Heart right ventricle (tissue), 16 donors: ENCODE results near the gene DNM3. TPM values are rescaled to one million over a fixed set of nuclear protein-coding genes. Genes with fewer than 3 reads are reported as not detected.
A peak's percentile ranks its signal among the peaks of the same experiment; 100 is the strongest.

Source experiments
- ATAC-seq, 8 donors: fragments of 200-7000 bp; cut with Tn5 transposase; one replicate each; pipeline ENCODE4 v1.9.1; 2020; ENCODE audit warnings: mild to moderate bottlenecking in 8 of 8, moderate library complexity in 8 of 8, moderate number of reproducible peaks in 1 of 8
- DNase-seq, 2 donors: peaks; one replicate each; pipeline ENCODE4 v3.0.0-alpha.2; 2020
- H3K27ac ChIP-seq, 10 donors: fragments of 200-600 bp; sonication (generic) in 2 of 10; one replicate each; pipeline versions ENCODE4 v1.5.0 to v1.8.0; 2020 to 2022; ENCODE audit warnings: mild to moderate bottlenecking in 3 of 10
- H3K27me3 ChIP-seq, 7 donors: fragments of 200-600 bp; one replicate each; pipeline ENCODE4 v1.8.0; 2021 to 2022; ENCODE audit warnings: mild to moderate bottlenecking in 2 of 7
- H3K36me3 ChIP-seq, 9 donors: fragments of 200-600 bp; sonication (generic) in 1 of 9; one replicate each; pipeline versions ENCODE4 v1.5.0 to v1.8.0; 2020 to 2022; ENCODE audit warnings: mild to moderate bottlenecking in 2 of 9
- H3K4me1 ChIP-seq, 9 donors: fragments of 200-600 bp; sonication (generic) in 1 of 9; one replicate each; pipeline versions ENCODE4 v1.5.0 to v1.8.0; 2020 to 2022; ENCODE audit warnings: mild to moderate bottlenecking in 4 of 9
- H3K4me3 ChIP-seq, 10 donors: fragments of 200-600 bp; sonication (generic) in 2 of 10; one replicate each; pipeline versions ENCODE4 v1.5.0 to v1.8.0; 2020 to 2022; ENCODE audit warnings: mild to moderate bottlenecking in 7 of 10, moderate library complexity in 2 of 10
- H3K9me3 ChIP-seq, 11 donors: fragments of 200-600 bp in 10 of 11; sonication (generic) in 2 of 11; one replicate each; pipeline versions ENCODE4 v1.5.0 to v1.8.0; 2013 to 2022; ENCODE audit warnings: mild to moderate bottlenecking in 2 of 11, control low read depth in 1 of 11, moderate library complexity in 1 of 11
- CTCF ChIP-seq, 9 donors: fragments of 200-600 bp; sonication (generic) in 2 of 9; IDR thresholded peaks; one replicate each; pipeline versions ENCODE4 v1.5.0 to v1.8.0; 2021 to 2022; ENCODE audit warnings: antibody characterized with exemption in 9 of 9, mild to moderate bottlenecking in 5 of 9, moderate library complexity in 1 of 9
- WGBS, 2 donors: extraction: QIAGEN DNeasy Blood & Tissue Kit; methylation state at CpG; one replicate each; pipeline ENCODE4 v1.1.7; 2013; ENCODE audit warnings: inconsistent platforms in 1 of 2; 5-methylcytosine and 5-hydroxymethylcytosine counted together
- intact Hi-C, 10 donors: fragments of 100-400 bp; cut with DNase I; formaldehyde crosslinking; loops; one replicate each; pipeline versions ENCODE4 v1.11.1 to v1.14.2; 2022
- polyA plus RNA-seq, 2 donors: library from polyadenylated mRNA; stranded (reverse); fragments of 200-250 nt; gene quantifications; one replicate each; pipeline ENCODE4 v1.2.3, GENCODE V29; 2013
- total RNA-seq, 10 donors: library from RNA; stranded (reverse); fragmentation: NEBNext Ultra II Directional in 3 of 10; extraction: Animal tissue kit (Norgen Biotek cat#: 25700) in 3 of 10; gene quantifications; one replicate each; pipeline versions ENCODE4 v1.2.1 to v1.2.4, GENCODE V29; 2021 to 2023
- donor health status: Arrhythmogenic right ventricular cardiomyopathy.
- donor health status: ischemic (EF 13 %, LVEDD 7.1; RV severe dilation, severe dysfunction).
- donor health status: healthy with polysubstance abuse.
- donor health status: DM: no; HTN: yes; CAD: no.
- donor health status: DM: no; HTN: no; CAD: no.
- donor health status: ischemic (EF 25% LVEDD 6.9; RV normal size, moderate dysfunction).
- donor health status: ischemic (EF 25% LVEDD 5.7; RV mildly dilated, moderate dysfunction).
- donor health status: healthy.
- donor health status: DM: yes; HTN: yes; CAD: no.
- donor health status: Ischemic cardiomyopathy.
- donor health status: ischemic (EF 35%, LVEDD 5.7; RV mildly dilated, moderate dysfunction).
- donor health status: nonischemic (EF 11% LVEDD 7.7; RV severe dilation, severe dysfunction).
- donor health status: DM: yes; HTN: yes; CAD: no.
- donor health status: PGD.
- donor health status: ischemic (EF 29% LVEDD 5.4; RV normal size, mild dysfunction).
- donor health status: nonischemic (EF 23%, LVEDD 6.1; RV moderate dilation, normal function).

Gene DNM3
- total and polyA plus RNA-seq, 12 donors, result 0.77 to 2.8 (median 2.2) TPM

GRCh38 chr1:171896936-171897703 lies 55.8 kb downstream of the DNM3 start:
- TF ChIP-seq CTCF (IDR thresholded peaks at IDR 0.05), result no peak
- H3K36me3 ChIP-seq, result no peaks in the 10 kb centered on the region
- H3K9me3 ChIP-seq, result peaks cover 0 to 12% (median 0%) of the 10 kb centered on the region in 11 donors
- H3K4me3 ChIP-seq, result no peak overlapping the region
- H3K4me1 ChIP-seq, result peaks cover 0 to 2% (median 0%) of the 10 kb centered on the region in 9 donors
- DNase-seq (no peak), ATAC-seq (no peak)
- intact Hi-C loops, result no loop called here
- no peaks in the 10 kb centered on the region for H3K27me3 ChIP-seq
- 91 to 97% methylated on average over 2 of the region's 2 CpGs for WGBS, 2 donors
- no peak overlapping the region for H3K27ac ChIP-seq

- H3K9me3 ChIP-seq, result peaks cover 0 to 4% (median 0%) of the 10 kb centered on the region in 11 donors
- no peaks in the 10 kb centered on the region for H3K36me3 ChIP-seq
- intact Hi-C loops, result no loop called here
- H3K4me3 ChIP-seq, result no peak overlapping the region
- H3K4me1 ChIP-seq, result peaks cover 0 to 6% (median 0%) of the 10 kb centered on the region in 9 donors
- ATAC-seq, result peak in 5 of 8 donors; percentile 21 to 67 (median 27)
- no peak for TF ChIP-seq CTCF (IDR thresholded peaks at IDR 0.05)
- H3K27me3 ChIP-seq, result no peaks in the 10 kb centered on the region
- 52 to 63% methylated on average over 9 of the region's 9 CpGs for WGBS, 2 donors
- DNase-seq, result no peak
- H3K27ac ChIP-seq, result peak overlapping the region in 1 of 10 donors; percentile 1
These were observed 57.6 kb downstream of the DNM3 start for GRCh38 chr1:171898941-171899340.

GRCh38 chr1:171899838-171900237 lies 58.5 kb downstream of the DNM3 start:
- no peak for ATAC-seq
- Histone ChIP-seq H3K9me3 (peaks cover 0 to 3% (median 0%) of the 10 kb centered on the region in 11 donors), H3K4me3 (no peak overlapping the region), H3K27me3 (no peaks in the 10 kb centered on the region), H3K4me1 (peaks cover 0 to 6% (median 0%) of the 10 kb centered on the region in 9 donors), H3K36me3 (no peaks in the 10 kb centered on the region), H3K27ac (no peak overlapping the region)
- WGBS, 2 donors, result 92 to 96% methylated on average over 5 of the region's 5 CpGs
- TF ChIP-seq CTCF (IDR thresholded peaks at IDR 0.05), result no peak
- intact Hi-C loops, result loop anchor here in 1 of 10 donors (10.0 kb wide), 1 partner anchor 95 kb away; no protein-coding TSS in a partner anchor
- no peak for DNase-seq

- H3K4me3 ChIP-seq, result no peak overlapping the region
- TF ChIP-seq CTCF (IDR thresholded peaks at IDR 0.05), result no peak
- 88 to 89% methylated on average over 7 of the region's 7 CpGs for WGBS, 2 donors
- H3K4me1 ChIP-seq, result peaks cover 0 to 6% (median 0%) of the 10 kb centered on the region in 9 donors
- no peaks in the 10 kb centered on the region for H3K36me3 ChIP-seq
- H3K9me3 ChIP-seq, result no peaks in the 10 kb centered on the region
- H3K27me3 ChIP-seq, result no peaks in the 10 kb centered on the region
- no peak overlapping the region for H3K27ac ChIP-seq
- ATAC-seq (no peak), DNase-seq (no peak)
- intact Hi-C loops, result loop anchor here in 1 of 10 donors (10.0 kb wide), 1 partner anchor 96 kb away; no protein-coding TSS in a partner anchor
These were observed 59.9 kb downstream of the DNM3 start for GRCh38 chr1:171901245-171901644.
